HFFc6 (cell line): ENCODE measurements around the gene MAP2K5. TPM values are rescaled to one million over a fixed set of nuclear protein-coding genes. Genes with fewer than 3 reads are reported as not detected.

ENCODE experiments used
- DNase-seq: peaks from one replicate; pipeline ENCODE4 v3.0.0-alpha.2; 2018
- H3K27ac Mint-ChIP-seq: 2 replicates; pipeline ENCODE4 v1.8.0; 2020; ENCODE audit warnings: mild to moderate bottlenecking, mixed read lengths
- H3K27me3 Mint-ChIP-seq: 2 replicates; pipeline ENCODE4 v1.8.0; 2021; ENCODE audit warnings: mild to moderate bottlenecking, moderate library complexity, mixed read lengths; ENCODE audit not compliant: insufficient read depth
- H3K36me3 Mint-ChIP-seq: 2 replicates; pipeline ENCODE4 v1.8.0; 2021; ENCODE audit warnings: low read depth, mixed read lengths
- H3K4me1 Mint-ChIP-seq: 2 replicates; pipeline ENCODE4 v1.8.0; 2020; ENCODE audit warnings: low read depth, mixed read lengths
- H3K4me3 Mint-ChIP-seq: 2 replicates; pipeline ENCODE4 v1.8.0; 2020; ENCODE audit warnings: mild to moderate bottlenecking, moderate library complexity, mixed read lengths
- H3K9me3 Mint-ChIP-seq: 2 replicates; pipeline ENCODE4 v1.8.0; 2020; ENCODE audit warnings: mild to moderate bottlenecking, mixed read lengths
- total RNA-seq, 6 experiments: library from RNA; stranded (reverse); fragmentation: NEBNext Ultra II Directional; extraction: Animal tissue kit (Norgen Biotek cat#: 25700); gene quantifications; 2 replicates in 1 of 6; 3 replicates in 5 of 6; pipeline ENCODE4 v1.2.3, GENCODE V29; 2021
- TF ChIP-seq, protein P1 (sequence below): fragments of 200-600 bp; sonication (generic); IDR thresholded peaks from 2 replicates; pipeline ENCODE4 v1.5.0; 2021; ENCODE audit warnings: antibody characterized with exemption, mild to moderate bottlenecking

MAP2K5 gene
- total RNA-seq, 6 experiments from 2014 or later = 10.2 to 14.3 (median 13.3) TPM

DNA sequence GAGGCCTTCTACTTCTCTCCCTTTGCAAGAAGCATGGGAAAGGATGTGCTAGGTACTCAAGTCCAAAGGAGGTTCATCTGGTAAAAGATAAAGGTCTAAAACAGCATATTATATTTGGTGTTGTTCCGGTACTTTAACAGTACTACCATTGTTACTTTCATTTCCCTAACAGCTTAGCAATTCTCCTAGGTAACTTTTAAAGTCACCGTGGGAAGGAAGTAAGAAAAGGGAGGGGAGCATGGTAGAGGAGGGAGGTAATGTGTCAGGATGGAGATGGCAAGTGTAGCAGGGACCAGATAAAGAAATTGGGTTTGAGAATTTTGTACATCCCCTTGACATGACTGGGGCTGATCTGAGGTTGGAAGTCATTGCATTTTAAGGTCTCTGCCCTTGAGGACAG is 193.4 kb downstream of the MAP2K5 start:
- no peak for DNase-seq
- Mint-ChIP-seq H3K36me3 (no peaks in the 10 kb centered on the region), H3K27ac (no peak overlapping the region), H3K9me3 (no peaks in the 10 kb centered on the region), H3K4me1 (peaks cover 4% of the 10 kb centered on the region), H3K4me3 (no peak overlapping the region), H3K27me3 (no peaks in the 10 kb centered on the region)
- TF ChIP-seq, protein P1, sequence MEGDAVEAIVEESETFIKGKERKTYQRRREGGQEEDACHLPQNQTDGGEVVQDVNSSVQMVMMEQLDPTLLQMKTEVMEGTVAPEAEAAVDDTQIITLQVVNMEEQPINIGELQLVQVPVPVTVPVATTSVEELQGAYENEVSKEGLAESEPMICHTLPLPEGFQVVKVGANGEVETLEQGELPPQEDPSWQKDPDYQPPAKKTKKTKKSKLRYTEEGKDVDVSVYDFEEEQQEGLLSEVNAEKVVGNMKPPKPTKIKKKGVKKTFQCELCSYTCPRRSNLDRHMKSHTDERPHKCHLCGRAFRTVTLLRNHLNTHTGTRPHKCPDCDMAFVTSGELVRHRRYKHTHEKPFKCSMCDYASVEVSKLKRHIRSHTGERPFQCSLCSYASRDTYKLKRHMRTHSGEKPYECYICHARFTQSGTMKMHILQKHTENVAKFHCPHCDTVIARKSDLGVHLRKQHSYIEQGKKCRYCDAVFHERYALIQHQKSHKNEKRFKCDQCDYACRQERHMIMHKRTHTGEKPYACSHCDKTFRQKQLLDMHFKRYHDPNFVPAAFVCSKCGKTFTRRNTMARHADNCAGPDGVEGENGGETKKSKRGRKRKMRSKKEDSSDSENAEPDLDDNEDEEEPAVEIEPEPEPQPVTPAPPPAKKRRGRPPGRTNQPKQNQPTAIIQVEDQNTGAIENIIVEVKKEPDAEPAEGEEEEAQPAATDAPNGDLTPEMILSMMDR = no peak

DNA sequence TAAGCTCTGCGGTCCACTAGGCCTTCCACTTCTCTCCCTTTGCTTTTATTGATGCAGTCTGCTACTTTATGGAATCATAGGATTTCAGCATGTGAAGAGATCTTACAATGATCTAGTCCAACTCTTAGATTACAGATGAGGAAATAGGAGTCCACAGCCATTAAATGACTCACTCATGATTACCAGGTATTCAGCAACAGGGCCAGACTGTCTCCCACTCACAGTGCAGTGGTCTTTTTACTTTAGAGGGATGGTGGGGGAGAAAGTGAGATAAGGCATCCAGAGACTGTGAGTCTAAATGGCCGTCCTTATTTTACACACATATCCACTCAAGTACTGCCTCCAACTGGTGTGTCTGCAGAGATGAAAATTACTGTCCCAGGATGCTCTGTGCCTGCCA is 194.3 kb downstream of the MAP2K5 start:
- Mint-ChIP-seq H3K4me1 (no peaks in the 10 kb centered on the region; the same call in 1 of the 2 replicates), H3K4me3 (no peak overlapping the region), H3K36me3 (peaks cover 7% of the 10 kb centered on the region; the same call in 1 of the 2 replicates), H3K9me3 (no peaks in the 10 kb centered on the region), H3K27me3 (no peaks in the 10 kb centered on the region), H3K27ac (no peak overlapping the region)
- no peak for DNase-seq
- TF ChIP-seq, protein P1 = no peak

DNA sequence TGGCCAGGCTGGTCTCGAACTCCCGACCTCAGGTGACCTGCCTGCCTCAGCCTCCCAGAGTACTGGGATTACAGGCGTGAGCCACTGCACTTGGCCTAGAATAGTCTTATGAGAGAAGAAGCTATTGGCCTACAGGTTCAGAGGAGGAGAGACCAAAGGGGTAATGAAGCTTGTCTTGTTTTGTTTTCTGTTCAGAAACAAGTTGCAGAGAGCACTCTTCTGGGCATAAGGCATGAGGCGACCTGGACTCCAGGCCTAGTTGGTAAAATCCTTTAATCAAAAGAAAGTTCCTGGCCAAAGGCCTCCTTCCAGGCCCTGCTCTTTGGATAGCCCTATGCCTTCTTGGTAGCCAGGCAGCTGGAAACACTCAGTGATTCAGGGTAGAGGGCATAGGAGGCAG is 195.6 kb downstream of the MAP2K5 start:
- no peaks in the 10 kb centered on the region for H3K27me3 Mint-ChIP-seq
- TF ChIP-seq, protein P1 = no peak
- H3K4me3 Mint-ChIP-seq = no peak overlapping the region
- no peak for DNase-seq
- H3K4me1 Mint-ChIP-seq = no peaks in the 10 kb centered on the region; the same call in 1 of the 2 replicates
- H3K27ac Mint-ChIP-seq = no peak overlapping the region
- no peaks in the 10 kb centered on the region for H3K9me3 Mint-ChIP-seq
- peaks cover 7% of the 10 kb centered on the region; the same call in 1 of the 2 replicates for H3K36me3 Mint-ChIP-seq

DNA sequence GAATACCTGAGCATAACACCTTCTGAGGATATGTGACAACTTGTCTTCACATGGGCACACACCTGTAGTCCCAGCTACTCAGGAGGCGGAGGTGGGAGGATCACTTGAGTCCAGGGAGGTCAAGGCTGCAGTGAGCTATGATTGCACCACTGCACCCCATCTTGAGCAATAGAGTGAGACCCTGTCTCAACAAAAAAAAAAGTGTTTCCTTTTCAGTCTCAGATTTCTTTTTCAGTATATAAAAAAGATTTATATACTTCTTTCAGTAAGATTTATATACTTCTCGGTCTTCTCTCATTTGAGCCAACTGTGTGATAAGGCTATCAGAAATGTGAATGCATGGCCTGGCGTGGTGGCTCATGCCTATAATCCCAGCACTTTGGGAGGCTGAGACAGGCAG is 197.9 kb downstream of the MAP2K5 start:
- no peak for DNase-seq
- Mint-ChIP-seq H3K27me3 (no peaks in the 10 kb centered on the region), H3K27ac (no peak overlapping the region), H3K9me3 (no peaks in the 10 kb centered on the region), H3K4me3 (no peak overlapping the region), H3K4me1 (peaks cover 9% of the 10 kb centered on the region), H3K36me3 (peaks cover 7% of the 10 kb centered on the region; the same call in 1 of the 2 replicates)
- TF ChIP-seq, protein P1 = no peak

GRCh38 chr15:67741308-67741707 is 198.8 kb downstream of the MAP2K5 start:
- Mint-ChIP-seq H3K36me3 (peaks cover 7% of the 10 kb centered on the region; the same call in 1 of the 2 replicates), H3K27me3 (no peaks in the 10 kb centered on the region), H3K9me3 (no peaks in the 10 kb centered on the region), H3K4me3 (no peak overlapping the region), H3K4me1 (peaks cover 18% of the 10 kb centered on the region), H3K27ac (no peak overlapping the region)
- DNase-seq = no peak
- TF ChIP-seq, protein P1 = no peak

DNA sequence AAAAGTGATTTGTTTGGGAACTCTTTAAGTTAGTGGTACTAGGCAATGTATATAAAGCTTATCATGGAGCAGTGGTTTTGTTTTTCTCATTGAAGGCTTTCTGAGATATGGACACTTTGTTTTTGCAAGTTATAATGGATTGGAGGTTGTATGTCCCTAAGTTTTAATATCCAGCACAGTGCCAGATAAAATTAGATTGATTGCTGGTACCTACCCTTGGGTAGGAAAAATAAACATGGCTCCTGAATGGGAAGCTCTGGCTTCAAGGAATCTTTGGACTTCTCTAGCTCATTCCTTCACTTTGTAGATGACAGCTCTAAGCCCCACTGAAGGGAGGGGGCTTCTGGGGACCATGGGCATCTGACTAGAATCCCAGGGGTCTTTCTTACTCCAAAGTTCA is 201.1 kb downstream of the MAP2K5 start:
- Mint-ChIP-seq H3K4me1 (peaks cover 19% of the 10 kb centered on the region), H3K27me3 (no peaks in the 10 kb centered on the region), H3K4me3 (no peak overlapping the region), H3K36me3 (peaks cover 7% of the 10 kb centered on the region; the same call in 1 of the 2 replicates), H3K9me3 (no peaks in the 10 kb centered on the region), H3K27ac (no peak overlapping the region)
- DNase-seq = no peak
- TF ChIP-seq, protein P1 = no peak
